Measurements from ENCODE around the gene RRAD.
"Not testable (repeated sequence)": the region's sequence is repeated elsewhere in the genome, so short reads cannot be mapped to it uniquely, and the experiment has no call there.

Gene RRAD

GRCh38 chr16:66946541-66946940, 21.2 kb upstream of the RRAD start:
- DNase-seq (no peak), ATAC-seq (ENCODE audit: insufficient read depth, low read depth) (no peak)
- Histone ChIP-seq H3K4me1 (ENCODE audit: insufficient read depth, low read length) (peaks cover 12% of the 10 kb centered on the region), H3K27me3 (ENCODE audit: insufficient read depth, low read length, poor library complexity) (peaks cover 13% of the 10 kb centered on the region), H4K20me1 (ENCODE audit: insufficient read depth, low read length) (0 out of 2 replicates have a peak, but pooled peaks cover 3% of the 10 kb centered on the region), H3K27ac (ENCODE audit: low read length) (no peak overlapping the region), H3K4me3 (ENCODE audit: low read depth in 1 of 2, low read length in 2 of 2) (no peak overlapping the region), H3K79me2 (ENCODE audit: insufficient read depth, low read length) (no peaks in the 10 kb centered on the region), H3K36me3 (ENCODE audit: insufficient read depth, low read length) (peaks cover 25% of the 10 kb centered on the region), H3K4me2 (ENCODE audit: insufficient read depth, low read length) (no peak overlapping the region), H3K9me3 (ENCODE audit: insufficient read depth, low read length, severe bottlenecking) (no peaks in the 10 kb centered on the region), H3K9ac (ENCODE audit: low read depth, low read length) (no peak overlapping the region), H2AFZ (ENCODE audit: low read depth, low read length) (no peak overlapping the region)
- no peak for TF ChIP-seq CTCF (IDR thresholded peaks at IDR 0.05; ENCODE audit: borderline replicate concordance, extremely low read depth, low read length, poor library complexity, severe bottlenecking)
- TF ChIP-seq EZH2 (IDR thresholded peaks at IDR 0.05; ENCODE audit: borderline replicate concordance, low read depth, low read length, severe bottlenecking) = no peak

- Histone ChIP-seq H3K4me3 (ENCODE audit: low read depth in 1 of 2, low read length in 2 of 2) (no peak overlapping the region), H3K79me2 (ENCODE audit: insufficient read depth, low read length) (no peaks in the 10 kb centered on the region), H2AFZ (ENCODE audit: low read depth, low read length) (no peak overlapping the region), H3K4me2 (ENCODE audit: insufficient read depth, low read length) (no peak overlapping the region), H3K9me3 (ENCODE audit: insufficient read depth, low read length, severe bottlenecking) (no peaks in the 10 kb centered on the region), H3K27ac (ENCODE audit: low read length) (no peak overlapping the region), H3K27me3 (ENCODE audit: insufficient read depth, low read length, poor library complexity) (peaks cover 13% of the 10 kb centered on the region), H3K9ac (ENCODE audit: low read depth, low read length) (no peak overlapping the region), H4K20me1 (ENCODE audit: insufficient read depth, low read length) (peaks cover 3% of the 10 kb centered on the region; the same call in 1 of the 2 replicates), H3K36me3 (ENCODE audit: insufficient read depth, low read length) (peaks cover 31% of the 10 kb centered on the region), H3K4me1 (ENCODE audit: insufficient read depth, low read length) (peaks cover 12% of the 10 kb centered on the region)
- no peak for TF ChIP-seq EZH2 (IDR thresholded peaks at IDR 0.05; ENCODE audit: borderline replicate concordance, low read depth, low read length, severe bottlenecking)
- TF ChIP-seq CTCF (IDR thresholded peaks at IDR 0.05; ENCODE audit: borderline replicate concordance, extremely low read depth, low read length, poor library complexity, severe bottlenecking) = no peak
- DNase-seq (no peak), ATAC-seq (ENCODE audit: insufficient read depth, low read depth) (no peak)
Observed at GRCh38 chr16:66945939-66946338, 20.6 kb upstream of the RRAD start.

GRCh38 chr16:66944971-66945370, 19.6 kb upstream of the RRAD start:
- Histone ChIP-seq H3K36me3 (ENCODE audit: insufficient read depth, low read length) (peaks cover 41% of the 10 kb centered on the region), H3K27me3 (ENCODE audit: insufficient read depth, low read length, poor library complexity) (peaks cover 13% of the 10 kb centered on the region), H3K4me1 (ENCODE audit: insufficient read depth, low read length) (peaks cover 12% of the 10 kb centered on the region)
- not testable (repeated sequence) for H3K9ac ChIP-seq (ENCODE audit: low read depth, low read length); ATAC-seq (ENCODE audit: insufficient read depth, low read depth); DNase-seq; H3K4me3 ChIP-seq (ENCODE audit: low read depth in 1 of 2, low read length in 2 of 2); H3K79me2 ChIP-seq (ENCODE audit: insufficient read depth, low read length); H2AFZ ChIP-seq (ENCODE audit: low read depth, low read length); H3K4me2 ChIP-seq (ENCODE audit: insufficient read depth, low read length); H3K9me3 ChIP-seq (ENCODE audit: insufficient read depth, low read length, severe bottlenecking); H3K27ac ChIP-seq (ENCODE audit: low read length); H4K20me1 ChIP-seq (ENCODE audit: insufficient read depth, low read length)

- Histone ChIP-seq H4K20me1 (ENCODE audit: insufficient read depth, low read length) (peaks cover 8% of the 10 kb centered on the region), H3K9me3 (ENCODE audit: insufficient read depth, low read length, severe bottlenecking) (no peaks in the 10 kb centered on the region), H3K27ac (ENCODE audit: low read length) (no peak overlapping the region), H3K9ac (ENCODE audit: low read depth, low read length) (no peak overlapping the region), H3K4me3 (ENCODE audit: low read depth in 1 of 2, low read length in 2 of 2) (no peak overlapping the region), H3K36me3 (ENCODE audit: insufficient read depth, low read length) (peaks cover 49% of the 10 kb centered on the region), H3K4me2 (ENCODE audit: insufficient read depth, low read length) (no peak overlapping the region), H2AFZ (ENCODE audit: low read depth, low read length) (no peak overlapping the region), H3K79me2 (ENCODE audit: insufficient read depth, low read length) (no peaks in the 10 kb centered on the region), H3K4me1 (ENCODE audit: insufficient read depth, low read length) (peaks cover 12% of the 10 kb centered on the region), H3K27me3 (ENCODE audit: insufficient read depth, low read length, poor library complexity) (peaks cover 9% of the 10 kb centered on the region)
- DNase-seq (no peak), ATAC-seq (ENCODE audit: insufficient read depth, low read depth) (no peak)
- no peak for TF ChIP-seq EZH2 (IDR thresholded peaks at IDR 0.05; ENCODE audit: borderline replicate concordance, low read depth, low read length, severe bottlenecking)
- no peak for TF ChIP-seq CTCF (IDR thresholded peaks at IDR 0.05; ENCODE audit: borderline replicate concordance, extremely low read depth, low read length, poor library complexity, severe bottlenecking)
Observed at GRCh38 chr16:66944054-66944441, 18.7 kb upstream of the RRAD start.
